ENCODE results near the gene FAAP20. TPM values are rescaled to one million over a fixed set of nuclear protein-coding genes. Genes with fewer than 3 reads are reported as not detected.

The FAAP20 gene
- total RNA-seq, 1 donor: 25.3 TPM

GRCh38 chr1:2181752-2182151 lies 12.8 kb downstream of the FAAP20 start:
- TF ChIP-seq CTCF (IDR thresholded peaks at IDR 0.05; ENCODE audit: extremely low read depth, low read depth, low read length): no peak
- no peaks in the 10 kb centered on the region for H3K36me3 ChIP-seq (ENCODE audit: insufficient read depth, low read length)
- H2AFZ ChIP-seq (ENCODE audit: low read length): no peak overlapping the region
- H3K27me3 ChIP-seq (ENCODE audit: insufficient read depth, low read length): no peaks in the 10 kb centered on the region
- no peak overlapping the region for H3K4me2 ChIP-seq (ENCODE audit: insufficient read depth, low read length)
- no peak overlapping the region for H3K27ac ChIP-seq (ENCODE audit: low read depth, low read length)
- H3K79me2 ChIP-seq (ENCODE audit: insufficient read depth, low read length): no peaks in the 10 kb centered on the region
- H3K4me3 ChIP-seq (ENCODE audit: insufficient read depth, low read length): no peak overlapping the region
- no peaks in the 10 kb centered on the region for H3K9me3 ChIP-seq (ENCODE audit: low read depth, low read length)
- DNase-seq (ENCODE audit: insufficient read length, low spot score, missing footprints): no peak
- H4K20me1 ChIP-seq (ENCODE audit: insufficient read depth, low read length): no peaks in the 10 kb centered on the region
- no peaks in the 10 kb centered on the region for H3K4me1 ChIP-seq (ENCODE audit: insufficient read depth, low read length)

GRCh38 chr1:2181271-2181670 lies 13.3 kb downstream of the FAAP20 start:
- Histone ChIP-seq H3K4me3 (ENCODE audit: insufficient read depth, low read length) (no peak overlapping the region), H3K27me3 (ENCODE audit: insufficient read depth, low read length) (peaks cover 2% of the 10 kb centered on the region), H3K4me1 (ENCODE audit: insufficient read depth, low read length) (no peaks in the 10 kb centered on the region), H3K36me3 (ENCODE audit: insufficient read depth, low read length) (no peaks in the 10 kb centered on the region), H3K27ac (ENCODE audit: low read depth, low read length) (no peak overlapping the region), H3K79me2 (ENCODE audit: insufficient read depth, low read length) (no peaks in the 10 kb centered on the region), H4K20me1 (ENCODE audit: insufficient read depth, low read length) (no peaks in the 10 kb centered on the region), H3K4me2 (ENCODE audit: insufficient read depth, low read length) (no peak overlapping the region), H3K9me3 (ENCODE audit: low read depth, low read length) (no peaks in the 10 kb centered on the region), H2AFZ (ENCODE audit: low read length) (no peak overlapping the region)
- DNase-seq (ENCODE audit: insufficient read length, low spot score, missing footprints): no peak
- no peak for TF ChIP-seq CTCF (IDR thresholded peaks at IDR 0.05; ENCODE audit: extremely low read depth, low read depth, low read length)

- H3K79me2 ChIP-seq (ENCODE audit: insufficient read depth, low read length): no peaks in the 10 kb centered on the region
- no peak overlapping the region for H3K4me2 ChIP-seq (ENCODE audit: insufficient read depth, low read length)
- TF ChIP-seq CTCF (IDR thresholded peaks at IDR 0.05; ENCODE audit: extremely low read depth, low read depth, low read length): no peak
- peaks cover 4% of the 10 kb centered on the region for H3K27me3 ChIP-seq (ENCODE audit: insufficient read depth, low read length)
- H3K9me3 ChIP-seq (ENCODE audit: low read depth, low read length): no peaks in the 10 kb centered on the region
- no peak overlapping the region for H3K4me3 ChIP-seq (ENCODE audit: insufficient read depth, low read length)
- peak; percentile 92 for DNase-seq (ENCODE audit: insufficient read length, low spot score, missing footprints)
- H3K4me1 ChIP-seq (ENCODE audit: insufficient read depth, low read length): no peaks in the 10 kb centered on the region
- H3K27ac ChIP-seq (ENCODE audit: low read depth, low read length): no peak overlapping the region
- no peaks in the 10 kb centered on the region for H4K20me1 ChIP-seq (ENCODE audit: insufficient read depth, low read length)
- no peak overlapping the region for H2AFZ ChIP-seq (ENCODE audit: low read length)
- no peaks in the 10 kb centered on the region for H3K36me3 ChIP-seq (ENCODE audit: insufficient read depth, low read length)
These were observed 14.0 kb downstream of the FAAP20 start for GRCh38 chr1:2180297-2181245.

- Histone ChIP-seq H4K20me1 (ENCODE audit: insufficient read depth, low read length) (no peaks in the 10 kb centered on the region), H2AFZ (ENCODE audit: low read length) (no peak overlapping the region), H3K9me3 (ENCODE audit: low read depth, low read length) (no peaks in the 10 kb centered on the region), H3K4me3 (ENCODE audit: insufficient read depth, low read length) (no peak overlapping the region), H3K4me2 (ENCODE audit: insufficient read depth, low read length) (no peak overlapping the region), H3K27ac (ENCODE audit: low read depth, low read length) (no peak overlapping the region), H3K27me3 (ENCODE audit: insufficient read depth, low read length) (peaks cover 4% of the 10 kb centered on the region), H3K4me1 (ENCODE audit: insufficient read depth, low read length) (peaks cover 6% of the 10 kb centered on the region), H3K36me3 (ENCODE audit: insufficient read depth, low read length) (no peaks in the 10 kb centered on the region), H3K79me2 (ENCODE audit: insufficient read depth, low read length) (no peaks in the 10 kb centered on the region)
- no peak for DNase-seq (ENCODE audit: insufficient read length, low spot score, missing footprints)
- TF ChIP-seq CTCF (IDR thresholded peaks at IDR 0.05; ENCODE audit: extremely low read depth, low read depth, low read length): no peak
These were observed 15.1 kb downstream of the FAAP20 start for GRCh38 chr1:2179283-2180013.

All from osteoblast (primary cell).